ENCODE results near the gene COL6A1.
"Not testable (repeated sequence)": the region's sequence is repeated elsewhere in the genome, so short reads cannot be mapped to it uniquely, and the experiment has no call there.

The COL6A1 gene

GRCh38 chr21:45947716-45948255 is 33.8 kb upstream of the COL6A1 start:
- no peak for DNase-seq

- DNase-seq = no peak
These were observed 32.9 kb upstream of the COL6A1 start for GRCh38 chr21:45948576-45949141.

- no peak for DNase-seq
These were observed 31.4 kb upstream of the COL6A1 start for GRCh38 chr21:45949928-45950739.

- no peak for DNase-seq
These were observed 30.6 kb upstream of the COL6A1 start for GRCh38 chr21:45950740-45951515.

- DNase-seq = no peak
These were observed 29.9 kb upstream of the COL6A1 start for GRCh38 chr21:45951676-45952075.

GRCh38 chr21:45952527-45952926 is 29.0 kb upstream of the COL6A1 start:
- not testable (repeated sequence) for DNase-seq

GRCh38 chr21:45952974-45953373 is 28.6 kb upstream of the COL6A1 start:
- no peak for DNase-seq

GRCh38 chr21:45954261-45954660 is 27.3 kb upstream of the COL6A1 start:
- no peak for DNase-seq

GRCh38 chr21:45954921-45955320 is 26.6 kb upstream of the COL6A1 start:
- DNase-seq = no peak

GRCh38 chr21:45957551-45957950 is 24.0 kb upstream of the COL6A1 start:
- DNase-seq = no peak

GRCh38 chr21:45957981-45958600 is 23.5 kb upstream of the COL6A1 start:
- DNase-seq = no peak

- no peak for DNase-seq
These were observed 22.4 kb upstream of the COL6A1 start for GRCh38 chr21:45959182-45959581.

- no peak for DNase-seq
These were observed 21.7 kb upstream of the COL6A1 start for GRCh38 chr21:45959779-45960390.

- DNase-seq = not testable (repeated sequence)
These were observed 20.2 kb upstream of the COL6A1 start for GRCh38 chr21:45961408-45961807.

GRCh38 chr21:45962531-45963231 is 18.9 kb upstream of the COL6A1 start:
- no peak for DNase-seq

- DNase-seq = no peak
These were observed 18.4 kb upstream of the COL6A1 start for GRCh38 chr21:45963232-45963570.

- DNase-seq = no peak
These were observed 16.9 kb upstream of the COL6A1 start for GRCh38 chr21:45964649-45965048.

GRCh38 chr21:45965084-45965809 is 16.3 kb upstream of the COL6A1 start:
- DNase-seq = no peak

GRCh38 chr21:45966791-45967394 is 14.7 kb upstream of the COL6A1 start:
- no peak for DNase-seq

GRCh38 chr21:45969921-45970673 is 11.5 kb upstream of the COL6A1 start:
- no peak for DNase-seq

All from NCI-H2107 (cell line).